NCI-H1092 treated with DMSO at 0.1 percent for 48 hours (cell line): ENCODE data around the gene RAD21L1.

Experiments
- DNase-seq: peaks from one replicate; lab custom pipeline; 2025; lab: John Stamatoyannopoulos, UW

Gene RAD21L1

DNA sequence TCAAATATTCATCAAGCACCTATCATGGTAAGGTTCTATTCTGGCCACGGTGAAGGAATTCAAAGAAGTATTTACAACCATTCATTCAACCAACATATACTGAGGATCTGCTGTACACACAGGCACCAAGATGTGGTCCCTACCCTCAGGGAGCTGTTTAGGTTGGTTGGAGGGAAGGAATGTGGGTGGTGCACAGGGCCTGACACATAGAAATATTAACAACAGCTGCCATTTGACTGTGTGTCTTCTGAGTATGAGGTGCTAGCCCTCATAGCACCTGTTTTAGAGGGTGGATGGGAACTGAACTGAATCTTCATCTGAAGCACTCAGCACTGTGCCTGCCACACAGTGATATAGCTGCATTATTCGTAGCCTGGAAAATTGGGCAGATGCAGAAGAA, 47.5 kb downstream of the RAD21L1 start:
- DNase-seq: no peak

DNA sequence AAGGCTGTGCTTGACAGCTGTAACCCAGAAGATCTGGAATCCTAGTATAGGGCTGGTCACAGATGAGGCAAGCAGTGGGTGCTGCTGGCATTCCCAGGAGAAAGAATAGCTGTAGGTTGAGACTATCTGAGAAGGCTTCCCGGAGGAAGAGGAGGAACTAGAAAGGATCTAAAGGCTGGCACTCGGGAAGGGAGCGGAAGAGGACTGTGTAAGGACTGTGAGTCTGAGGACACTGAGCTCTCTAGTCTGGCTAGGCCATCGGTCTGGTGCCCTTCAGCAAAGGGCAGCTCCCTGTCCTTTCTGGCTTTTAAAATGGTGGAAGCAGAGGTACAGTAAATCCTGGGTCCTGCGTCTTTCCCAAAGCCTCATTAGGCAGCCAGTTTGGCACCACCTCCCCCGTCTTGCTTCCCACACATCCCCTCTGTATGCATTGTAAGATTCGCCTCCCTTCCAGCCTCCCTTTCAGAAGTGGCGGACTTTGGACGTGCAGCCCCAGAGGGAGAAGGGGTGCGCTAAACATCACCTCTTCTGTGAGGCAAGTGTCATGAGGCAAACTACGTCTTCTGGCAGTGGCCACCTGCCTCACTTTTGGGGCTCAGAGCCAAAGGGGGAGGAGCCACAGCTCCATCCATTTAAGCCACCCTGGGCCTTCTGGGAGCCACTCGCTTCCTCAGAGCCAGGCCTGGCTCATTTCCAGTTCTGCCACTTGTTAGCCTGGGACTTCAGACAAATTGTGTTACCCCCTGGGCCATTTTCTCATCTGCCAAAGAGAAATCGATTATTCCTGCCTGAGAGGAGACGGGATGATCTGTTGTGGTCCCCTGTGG, 48.9 kb downstream of the RAD21L1 start:
- DNase-seq: peak; percentile 95

GRCh38 chr20:1275919-1276318, 50.1 kb downstream of the RAD21L1 start:
- no peak for DNase-seq

- no peak for DNase-seq
Measured at GRCh38 chr20:1277529-1278322, 51.9 kb downstream of the RAD21L1 start.

DNA sequence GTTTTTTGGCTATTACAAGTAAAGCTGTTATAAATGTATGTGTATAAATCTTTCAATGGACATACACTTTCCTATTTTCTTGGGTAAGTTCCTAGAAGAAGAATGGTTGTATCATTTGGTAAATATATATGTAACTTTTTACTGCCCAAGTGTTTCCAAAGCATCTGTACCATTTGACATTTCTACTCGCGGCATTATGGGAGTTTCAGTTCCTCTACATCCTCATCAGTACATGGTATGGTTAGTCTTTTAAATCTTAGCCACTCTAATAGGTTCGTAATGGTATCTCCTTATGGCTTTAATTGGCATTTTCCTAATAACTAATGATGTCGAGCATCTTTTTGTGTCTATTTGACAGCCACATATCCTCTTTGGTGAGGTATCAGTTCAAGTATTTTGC, 53.1 kb downstream of the RAD21L1 start:
- DNase-seq: no peak

GRCh38 chr20:1280195-1281102, 54.6 kb downstream of the RAD21L1 start:
- no peak for DNase-seq

DNA sequence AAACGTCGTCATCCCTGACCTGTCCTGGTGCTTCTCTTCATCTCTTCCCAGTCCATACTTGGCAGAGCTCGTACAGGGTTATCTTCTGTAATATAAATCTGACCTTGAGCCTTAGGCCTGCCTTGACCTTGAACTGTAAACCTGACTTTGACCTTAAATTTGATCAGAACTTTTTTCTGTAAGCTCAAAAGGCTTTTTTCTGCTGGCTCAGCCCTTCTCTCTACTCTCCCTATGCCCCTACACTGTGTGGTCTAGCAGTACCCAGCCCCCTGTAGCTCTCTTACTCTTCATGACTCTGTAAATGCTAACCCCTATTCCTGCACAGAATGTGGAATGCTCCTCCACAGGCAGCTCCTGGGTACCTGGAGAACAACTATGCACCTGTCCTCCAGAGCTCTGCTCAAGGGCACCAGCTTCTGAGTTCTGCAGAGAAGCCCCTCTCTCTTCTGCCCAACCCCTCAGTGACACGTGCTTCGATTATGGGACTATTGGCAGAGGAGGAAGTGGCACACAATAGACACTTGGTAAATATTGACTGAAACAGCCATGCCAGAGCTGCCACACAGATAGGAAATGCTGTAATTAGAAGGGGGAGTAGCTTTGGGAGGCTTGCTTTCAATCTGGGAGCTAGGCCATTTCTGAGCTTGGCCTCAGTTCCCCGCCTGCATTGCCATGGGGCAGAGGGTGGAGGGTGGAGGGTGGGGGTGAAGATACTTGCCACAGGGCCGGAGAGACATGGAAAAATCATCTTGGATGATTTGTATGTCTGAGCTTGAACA, 55.6 kb downstream of the RAD21L1 start:
- peak; percentile 95 for DNase-seq

DNA sequence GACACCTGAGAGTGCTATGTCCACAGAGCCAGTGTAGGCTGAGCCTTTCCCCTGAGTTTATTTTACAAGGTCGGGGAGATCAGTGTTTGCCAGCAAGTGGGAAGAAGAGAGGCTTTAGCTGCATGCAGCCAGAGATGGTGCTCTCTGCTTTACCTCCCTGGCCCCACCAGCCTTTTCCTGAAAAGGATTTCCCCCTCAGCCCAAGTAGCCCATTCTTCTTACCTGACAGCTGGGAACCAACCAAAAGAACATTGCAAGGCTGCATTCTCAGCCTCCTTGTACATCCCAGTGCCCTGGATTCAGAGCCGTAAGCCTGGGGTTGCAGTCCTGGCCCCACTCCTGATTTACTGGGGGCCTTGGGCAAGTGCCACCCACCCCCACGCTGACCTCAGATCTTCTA, 57.1 kb downstream of the RAD21L1 start:
- no peak for DNase-seq

DNA sequence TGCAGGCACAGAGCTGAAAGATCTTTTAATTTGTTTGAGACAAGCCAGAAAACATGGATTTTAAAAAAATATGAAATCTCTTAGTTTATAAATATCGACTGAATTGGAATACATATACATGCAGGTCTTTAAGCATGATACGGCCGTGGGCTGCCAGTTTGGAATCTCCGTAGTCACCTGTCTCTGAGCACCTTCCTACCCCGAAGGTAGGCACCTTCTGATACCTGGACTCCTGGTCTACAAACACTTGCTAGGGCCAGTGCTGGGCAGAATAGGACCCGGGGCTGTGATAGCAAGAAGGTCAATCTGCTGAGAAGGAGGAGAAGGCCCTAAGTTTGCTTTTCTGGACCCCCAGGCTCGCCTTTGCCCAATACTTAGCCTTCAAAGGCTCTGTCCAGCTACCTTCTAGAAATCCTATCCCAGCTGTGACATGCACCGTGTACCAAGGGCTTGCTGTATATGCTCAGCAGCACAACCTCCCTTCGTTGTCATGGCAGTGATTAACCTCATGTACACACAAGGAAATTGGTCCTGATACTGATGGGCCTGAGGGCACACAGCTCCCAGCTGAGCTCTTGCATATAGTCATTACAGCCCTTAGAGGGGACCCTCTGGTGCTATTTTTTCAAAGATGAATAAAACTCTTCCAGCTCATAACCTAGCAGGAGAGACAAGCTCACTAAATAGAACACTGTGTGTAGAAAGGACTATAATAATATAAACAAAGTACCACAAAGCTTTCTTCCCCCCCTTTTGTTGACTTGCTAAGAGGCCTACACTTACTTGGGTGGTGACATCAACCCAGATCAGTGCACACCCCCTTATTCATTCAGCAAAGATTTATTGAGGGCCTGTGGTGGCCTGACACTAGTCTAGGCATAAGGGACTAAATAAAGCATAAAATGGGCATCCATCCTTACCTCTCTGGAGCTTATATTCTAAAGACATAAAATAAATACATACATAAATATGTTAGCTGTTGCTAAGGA, 58.0 kb downstream of the RAD21L1 start:
- DNase-seq: no peak

GRCh38 chr20:1286267-1287024, 60.6 kb downstream of the RAD21L1 start:
- no peak for DNase-seq

DNA sequence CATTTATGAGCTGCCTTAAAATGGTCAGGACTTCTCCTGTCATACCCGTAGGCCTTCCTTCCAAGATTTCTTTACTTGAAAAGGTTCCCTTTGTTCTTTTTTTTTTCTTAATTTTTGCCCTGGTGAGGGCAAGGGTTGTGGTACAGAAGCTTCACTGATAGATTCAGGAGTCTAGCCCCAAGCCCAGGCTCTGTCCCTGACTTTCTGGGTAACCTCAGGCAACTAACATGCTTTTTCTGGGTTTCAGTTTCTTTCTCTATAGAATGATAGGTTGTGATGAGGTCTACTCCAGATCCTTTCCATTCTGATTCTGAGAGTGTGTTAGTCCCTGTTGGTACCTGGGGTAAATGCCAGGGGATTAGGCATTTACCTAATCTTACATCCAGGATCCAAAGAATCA, 61.5 kb downstream of the RAD21L1 start:
- DNase-seq: no peak

DNA sequence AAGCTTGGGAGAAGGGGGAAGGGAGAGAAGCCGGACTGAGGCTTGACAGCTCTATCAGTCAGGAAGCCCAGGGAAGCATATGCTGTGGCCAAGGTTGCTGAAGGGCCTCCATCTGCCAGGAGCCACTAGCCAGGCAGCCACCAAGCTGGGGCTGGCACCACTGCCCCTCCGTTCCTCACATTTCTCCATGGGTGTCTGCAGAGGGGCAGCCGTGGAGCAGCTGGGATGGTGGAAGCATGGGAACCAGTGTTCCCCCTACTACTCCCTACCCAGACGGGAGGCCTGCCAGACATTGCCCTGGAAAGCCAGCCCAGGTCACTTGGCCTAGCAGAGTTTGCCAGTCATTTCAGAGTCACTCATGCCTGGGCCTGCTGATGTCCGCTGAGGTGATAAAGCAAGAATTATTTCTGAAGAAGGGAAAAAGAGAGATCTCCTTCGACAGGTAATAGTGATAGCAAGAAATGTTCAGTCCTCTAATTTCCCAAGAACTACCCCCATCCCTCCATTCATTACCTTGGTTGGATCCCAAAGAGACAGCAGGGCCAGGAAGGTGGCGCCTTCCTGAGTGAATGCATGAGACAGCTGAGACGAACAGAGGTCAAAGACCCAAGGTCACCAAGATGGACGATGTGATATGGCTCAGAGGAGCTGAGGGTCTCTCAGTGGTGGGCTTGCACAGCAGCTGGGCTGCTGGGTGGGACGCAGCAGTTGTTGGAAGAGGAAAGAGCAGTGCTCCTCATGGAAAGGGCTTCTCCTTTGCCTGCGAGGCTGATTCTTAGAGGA, 62.1 kb downstream of the RAD21L1 start:
- DNase-seq: no peak

GRCh38 chr20:1291191-1291741, 65.4 kb downstream of the RAD21L1 start:
- DNase-seq: no peak

GRCh38 chr20:1292620-1293019, 66.8 kb downstream of the RAD21L1 start:
- DNase-seq: no peak

GRCh38 chr20:1293641-1294379, 68.0 kb downstream of the RAD21L1 start:
- DNase-seq: no peak

DNA sequence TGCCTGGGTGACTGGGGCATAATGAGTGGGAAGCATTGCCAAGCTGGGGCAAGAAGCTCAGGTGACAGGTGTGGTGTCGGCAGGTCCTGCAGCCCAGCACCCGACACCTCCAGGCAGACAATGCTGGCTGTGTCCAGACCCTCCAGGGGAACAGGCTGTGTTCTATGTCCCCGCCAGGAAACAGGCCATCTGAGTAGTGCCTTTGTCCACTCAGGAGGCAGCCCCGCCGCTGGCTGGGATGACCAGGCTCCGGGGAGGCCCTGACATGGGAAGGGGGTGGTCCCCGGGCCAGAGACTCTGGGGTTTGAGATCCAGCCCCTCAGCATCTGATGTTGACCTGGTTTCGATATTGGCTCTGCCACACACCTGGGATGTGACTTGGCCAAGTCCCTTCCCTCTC, 68.7 kb downstream of the RAD21L1 start:
- no peak for DNase-seq

DNA sequence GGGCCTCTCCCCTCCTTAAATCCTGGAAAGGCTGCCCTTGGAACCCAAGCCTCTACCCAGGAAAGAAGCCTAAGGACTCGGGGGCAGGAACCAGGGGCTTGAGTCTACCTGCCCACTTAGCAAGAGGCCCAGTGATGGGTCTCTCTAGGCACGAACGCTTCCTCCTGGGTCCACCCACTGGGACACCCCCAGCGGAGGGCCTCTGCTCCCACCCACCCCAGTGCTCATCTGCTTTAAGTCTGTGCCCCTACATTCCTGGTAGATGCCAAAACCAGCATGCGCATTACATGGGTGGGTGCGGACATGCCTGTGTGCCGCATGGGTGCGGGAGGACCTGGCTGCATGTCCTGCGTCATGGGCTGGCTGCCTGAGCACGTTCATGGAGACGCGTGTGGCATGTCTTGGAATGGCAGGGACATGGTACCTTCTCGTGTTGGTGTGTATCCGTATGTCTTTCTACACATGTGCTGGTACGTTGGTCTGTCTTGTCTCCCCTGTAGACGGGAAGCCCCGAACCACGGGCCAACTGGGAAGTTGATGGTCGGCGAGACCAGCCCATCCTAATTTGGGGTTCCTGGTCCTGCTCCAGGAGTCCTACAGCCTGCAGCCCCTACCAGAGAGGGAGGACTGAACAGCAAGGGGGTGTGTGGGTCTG, 69.6 kb downstream of the RAD21L1 start:
- DNase-seq: no peak
